HEK293 (cell line): ENCODE measurements around the gene ACOT8.

ENCODE experiments used
- CTCF ChIA-PET: fragments of 350-600 bp; formaldehyde crosslinking; extraction: SDS; loops from one replicate; lab custom pipeline; 2021; ENCODE audit warnings: antibody characterized with exemption; lab: Yijun Ruan, JAX
- POLR2A ChIA-PET: fragments of 300-600 bp; formaldehyde crosslinking; extraction: SDS; loops from one replicate; lab custom pipeline; 2020; ENCODE audit warnings: antibody characterized with exemption, inconsistent platforms; lab: Yijun Ruan, JAX
- H3K27ac ChIP-seq: fragments of 200-500 bp; sonication (Bioruptor generic); 2 replicates; pipeline ENCODE4 v1.5.1; 2014; ENCODE audit warnings: low read depth, low read length, control low read depth, inconsistent platforms; ENCODE audit errors: extremely low read depth
- H3K36me3 ChIP-seq, 2 experiments: fragments of 200-500 bp in 1 of 2; sonication (Bioruptor generic) in 1 of 2; 1 replicate in 1 of 2; 2 replicates in 1 of 2; pipeline ENCODE4 v1.5.1; 2014 to 2017; ENCODE audit warnings: inconsistent platforms in 2 of 2, low read length in 2 of 2; ENCODE audit not compliant: control insufficient read depth in 2 of 2, insufficient read depth in 1 of 2
- H3K4me1 ChIP-seq: fragments of 200-500 bp; sonication (Bioruptor generic); 2 replicates; pipeline ENCODE4 v1.5.1; 2014; ENCODE audit warnings: mild to moderate bottlenecking, low read length, inconsistent platforms; ENCODE audit not compliant: control insufficient read depth, insufficient read depth
- H3K4me3 ChIP-seq: 2 replicates; pipeline ENCODE4 v1.5.1; 2011; ENCODE audit warnings: low read depth, mild to moderate bottlenecking, control low read depth, low read length, moderate library complexity
- H3K9me3 ChIP-seq: fragments of 200-500 bp; sonication (Bioruptor generic); 2 replicates; pipeline ENCODE4 v1.5.1; 2014; ENCODE audit warnings: low read depth, low read length, inconsistent platforms; ENCODE audit not compliant: control insufficient read depth, insufficient read depth
- AEBP2 ChIP-seq: fragments of 450-650 bp; formaldehyde crosslinking; IDR thresholded peaks from 2 replicates; pipeline ENCODE4 v1.5.1; 2016; ENCODE audit warnings: missing biosample characterization, missing genetic modification characterization, borderline replicate concordance
- GLI2 ChIP-seq: fragments of 450-650 bp; formaldehyde crosslinking; IDR thresholded peaks from 2 replicates; pipeline ENCODE4; 2017; ENCODE audit warnings: missing biosample characterization, missing genetic modification characterization, low read depth, borderline replicate concordance
- KLF8 ChIP-seq: fragments of 450-650 bp; formaldehyde crosslinking; IDR thresholded peaks from 2 replicates; pipeline ENCODE4 v1.5.1; 2016; ENCODE audit warnings: missing biosample characterization, missing genetic modification characterization
- KLF9 ChIP-seq: fragments of 450-650 bp; formaldehyde crosslinking; IDR thresholded peaks from 2 replicates; pipeline ENCODE4 v1.5.1; 2016; ENCODE audit warnings: missing biosample characterization, missing genetic modification characterization, low read depth
- PRDM2 ChIP-seq: fragments of 450-650 bp; formaldehyde crosslinking; IDR thresholded peaks from 2 replicates; pipeline ENCODE4 v1.5.1; 2016; ENCODE audit warnings: missing biosample characterization, missing genetic modification characterization, borderline replicate concordance
- PRDM4 ChIP-seq: fragments of 450-650 bp; formaldehyde crosslinking; IDR thresholded peaks from 2 replicates; pipeline ENCODE4 v1.5.1; 2017; ENCODE audit warnings: missing biosample characterization, missing genetic modification characterization
- SP2 ChIP-seq: fragments of 450-650 bp; formaldehyde crosslinking; IDR thresholded peaks from 2 replicates; pipeline ENCODE4 v1.5.1; 2016; ENCODE audit warnings: missing biosample characterization, missing genetic modification characterization
- ZBTB11 ChIP-seq: fragments of 450-650 bp; formaldehyde crosslinking; conservative IDR thresholded peaks from 2 replicates; pipeline ENCODE4 v1.5.1; 2016; ENCODE audit warnings: low read depth, missing biosample characterization, missing genetic modification characterization
- ZNF146 ChIP-seq: fragments of 450-650 bp; formaldehyde crosslinking; IDR thresholded peaks from 2 replicates; pipeline ENCODE4 v1.5.1; 2016; ENCODE audit warnings: missing biosample characterization, missing genetic modification characterization
- ZNF155 ChIP-seq: fragments of 450-650 bp; formaldehyde crosslinking; IDR thresholded peaks from 2 replicates; pipeline ENCODE4 v1.5.1; 2016; ENCODE audit warnings: missing biosample characterization, missing genetic modification characterization
- ZNF169 ChIP-seq: fragments of 450-650 bp; formaldehyde crosslinking; IDR thresholded peaks from 2 replicates; pipeline ENCODE4 v1.5.1; 2016; ENCODE audit warnings: missing biosample characterization, missing genetic modification characterization
- ZNF311 ChIP-seq: fragments of 450-650 bp; formaldehyde crosslinking; IDR thresholded peaks from 2 replicates; pipeline ENCODE4 v1.5.1; 2017; ENCODE audit warnings: missing biosample characterization, missing genetic modification characterization, borderline replicate concordance
- ZNF37A ChIP-seq: fragments of 450-650 bp; IDR thresholded peaks from 2 replicates; pipeline ENCODE4 v1.5.1; 2018; ENCODE audit warnings: missing biosample characterization, missing genetic modification characterization
- ZNF529 ChIP-seq: fragments of 450-650 bp; formaldehyde crosslinking; IDR thresholded peaks from 2 replicates; pipeline ENCODE4 v1.5.1; 2017; ENCODE audit warnings: missing genetic modification characterization, missing biosample characterization; ENCODE audit not compliant: insufficient replicate concordance
- ZNF530 ChIP-seq: fragments of 450-650 bp; formaldehyde crosslinking; IDR thresholded peaks from 2 replicates; pipeline ENCODE4 v1.5.1; 2016; ENCODE audit warnings: low read depth, missing biosample characterization, missing genetic modification characterization
- ZNF600 ChIP-seq: fragments of 450-650 bp; formaldehyde crosslinking; IDR thresholded peaks from 2 replicates; pipeline ENCODE4 v1.5.1; 2016; ENCODE audit warnings: missing biosample characterization, missing genetic modification characterization
- ZNF704 ChIP-seq: fragments of 450-650 bp; formaldehyde crosslinking; IDR thresholded peaks from 2 replicates; pipeline ENCODE4 v1.5.1; 2016; ENCODE audit warnings: missing biosample characterization, missing genetic modification characterization

Gene ACOT8

GRCh38 chr20:45792317-45793118 lies 64.7 kb downstream of the ACOT8 start:
- POLR2A ChIA-PET: interaction anchor here (0.9 to 1.9 kb wide), 7 partner anchors 12 to 429 kb away, joined by 3 to 8 read pairs (median 4); partner anchors contain the start of genes SYS1, WFDC10A and ZSWIM1
- Histone ChIP-seq H3K4me1 (no peaks in the 10 kb centered on the region), H3K27ac (peak overlapping the region; percentile 57; the same call in 1 of the 2 replicates), H3K36me3 (peaks cover 20 to 34% of the 10 kb centered on the region in 2 experiments), H3K9me3 (no peaks in the 10 kb centered on the region), H3K4me3 (peak overlapping the region; percentile 86)
- peak; percentile 13; the same call in 1 of the 2 replicates for TF ChIP-seq ZBTB11 (tag by site-specific recombination)
- TF ChIP-seq ZNF146 (tag by site-specific recombination): no peak
- no peak for TF ChIP-seq KLF9
- TF ChIP-seq GLI2: no peak
- TF ChIP-seq ZNF155 (tag by site-specific recombination): no peak
- TF ChIP-seq ZNF704 (tag by site-specific recombination): no peak
- TF ChIP-seq KLF8: no peak
- TF ChIP-seq AEBP2 (tag by site-specific recombination): no peak
- no peak for TF ChIP-seq ZNF37A (tag by site-specific recombination)
- no peak for TF ChIP-seq ZNF169 (tag by site-specific recombination)
- no peak for TF ChIP-seq ZNF529 (tag by site-specific recombination)
- no peak for TF ChIP-seq PRDM2
- TF ChIP-seq ZNF530 (tag by site-specific recombination): no peak
- no peak for TF ChIP-seq ZNF600
- no peak for TF ChIP-seq PRDM4 (tag by site-specific recombination)
- TF ChIP-seq ZNF311 (tag by site-specific recombination): no peak
- 0 out of 2 replicates have a peak, but pooled peaks have one; percentile 16 for TF ChIP-seq SP2 (tag by site-specific recombination)
- CTCF ChIA-PET: interaction anchor here (1.2 kb wide), 1 partner anchor 21 kb away, joined by 4 read pairs; no protein-coding TSS in a partner anchor
